Kidney (tissue), 14 donors: ENCODE measurements around the gene ZNF326. TPM values are rescaled to one million over a fixed set of nuclear protein-coding genes. Genes with fewer than 3 reads are reported as not detected.
A peak's percentile ranks its signal among the peaks of the same experiment; 100 is the strongest.
"Not testable (repeated sequence)": the region's sequence is repeated elsewhere in the genome, so short reads cannot be mapped to it uniquely, and the experiment has no call there.

Experiments
- DNase-seq, 5 donors: peaks; one replicate each; pipeline ENCODE4 v3.0.0-alpha.2; 2013 to 2020
- FAIRE-seq: peaks from 2 replicates; lab custom pipeline; 2012; peaks lifted over from hg19 to GRCh38; lab: Jason Lieb, UNC
- H3K27ac ChIP-seq, 2 donors: one replicate each; pipeline ENCODE4 v1.7.0; 2013; ENCODE audit warnings: low read depth in 2 of 2, low read length in 2 of 2, inconsistent platforms in 1 of 2
- H3K27me3 ChIP-seq: one replicate; pipeline ENCODE4 v1.7.1; 2013; ENCODE audit warnings: low read length, inconsistent platforms; ENCODE audit not compliant: control insufficient read depth, insufficient read depth
- H3K36me3 ChIP-seq, 3 donors: one replicate each; pipeline versions ENCODE4 v1.7.0 to v1.7.1; 2013; ENCODE audit warnings: low read length in 3 of 3, control low read depth in 1 of 3, inconsistent platforms in 1 of 3; ENCODE audit not compliant: insufficient read depth in 3 of 3, control insufficient read depth in 2 of 3
- H3K4me1 ChIP-seq, 3 donors: one replicate each; pipeline versions ENCODE4 v1.7.0 to v1.7.1; 2013; ENCODE audit warnings: low read length in 3 of 3, inconsistent platforms in 1 of 3, low read depth in 1 of 3; ENCODE audit not compliant: control insufficient read depth in 2 of 3, insufficient read depth in 2 of 3
- H3K4me3 ChIP-seq, 3 donors: one replicate each; pipeline versions ENCODE4 v1.7.0 to v1.8.1; 2013; ENCODE audit warnings: low read length in 3 of 3, control low read depth in 1 of 3, inconsistent platforms in 1 of 3
- H3K9ac ChIP-seq, 3 donors: one replicate each; pipeline versions ENCODE4 v1.7.0 to v1.7.1; 2013; ENCODE audit warnings: low read length in 3 of 3, control low read depth in 1 of 3, inconsistent platforms in 1 of 3
- H3K9me3 ChIP-seq, 3 donors: one replicate each; pipeline versions ENCODE4 v1.7.0 to v1.7.1; 2013; ENCODE audit warnings: low read length in 3 of 3, control low read depth in 1 of 3, inconsistent platforms in 1 of 3; ENCODE audit not compliant: control insufficient read depth in 2 of 3, insufficient read depth in 1 of 3
- intact Hi-C: fragments of 100-400 bp; cut with DNase I; formaldehyde crosslinking; loops from one replicate; pipeline ENCODE4 v1.11.1; 2022
- polyA plus RNA-seq: library from polyadenylated mRNA; stranded (reverse); fragments of 350-450 nt; fragmentation: Illumina TruSeq; extraction: RNeasy Lipid Tissue Mini Kit (QIAGEN cat#74804); gene quantifications from one replicate; pipeline ENCODE4 v1.2.3, GENCODE V29; 2014; ENCODE audit warnings: low read depth, low replicate concordance; ENCODE audit not compliant: insufficient read depth
- total RNA-seq: library from RNA; stranded (reverse); fragmentation: NEBNext Ultra II Directional; extraction: Animal tissue kit (Norgen Biotek cat#: 25700); gene quantifications from one replicate; pipeline ENCODE4 v1.2.1, GENCODE V29; 2021
- TF ChIP-seq, protein P1 (sequence below): IDR thresholded peaks from 3 replicates; pipeline ENCODE4 v1.5.1; 2012; ENCODE audit warnings: mild to moderate bottlenecking, moderate library complexity, borderline replicate concordance; ENCODE audit not compliant: insufficient read depth; ENCODE audit errors: extremely low read depth
- donor health status: control.
- donor health status: control.
- donor health status: control.
- donor health status: control.
- donor health status: control.
- donor health status: DM: yes; HTN: yes; CAD: no.
- donor health status: Normal renal cell carcinoma (clear cell type).

The ZNF326 gene
- total and polyA plus RNA-seq, 2 donors from 2014 or later, result 10.6 to 25.6 TPM

GRCh38 chr1:89995598-89996449 is 914 bp downstream of the ZNF326 start:
- Histone ChIP-seq H3K9ac (peak overlapping the region; percentile 75 to 85 (median 80)), H3K9me3 (no peaks in the 10 kb centered on the region), H3K4me1 (peaks cover 0 to 7% (median 0%) of the 10 kb centered on the region in 3 donors), H3K27me3 (no peaks in the 10 kb centered on the region), H3K36me3 (no peaks in the 10 kb centered on the region), H3K27ac (peak overlapping the region; percentile 96), H3K4me3 (peak overlapping the region; percentile 79 to 87 (median 84))
- TF ChIP-seq, protein P1, sequence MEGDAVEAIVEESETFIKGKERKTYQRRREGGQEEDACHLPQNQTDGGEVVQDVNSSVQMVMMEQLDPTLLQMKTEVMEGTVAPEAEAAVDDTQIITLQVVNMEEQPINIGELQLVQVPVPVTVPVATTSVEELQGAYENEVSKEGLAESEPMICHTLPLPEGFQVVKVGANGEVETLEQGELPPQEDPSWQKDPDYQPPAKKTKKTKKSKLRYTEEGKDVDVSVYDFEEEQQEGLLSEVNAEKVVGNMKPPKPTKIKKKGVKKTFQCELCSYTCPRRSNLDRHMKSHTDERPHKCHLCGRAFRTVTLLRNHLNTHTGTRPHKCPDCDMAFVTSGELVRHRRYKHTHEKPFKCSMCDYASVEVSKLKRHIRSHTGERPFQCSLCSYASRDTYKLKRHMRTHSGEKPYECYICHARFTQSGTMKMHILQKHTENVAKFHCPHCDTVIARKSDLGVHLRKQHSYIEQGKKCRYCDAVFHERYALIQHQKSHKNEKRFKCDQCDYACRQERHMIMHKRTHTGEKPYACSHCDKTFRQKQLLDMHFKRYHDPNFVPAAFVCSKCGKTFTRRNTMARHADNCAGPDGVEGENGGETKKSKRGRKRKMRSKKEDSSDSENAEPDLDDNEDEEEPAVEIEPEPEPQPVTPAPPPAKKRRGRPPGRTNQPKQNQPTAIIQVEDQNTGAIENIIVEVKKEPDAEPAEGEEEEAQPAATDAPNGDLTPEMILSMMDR, result no peak
- DNase-seq, result peak in 2 of 5 donors; percentile 31 to 79
- intact Hi-C loops, result no loop called here
- no peak for FAIRE-seq

- peaks cover 0 to 7% (median 0%) of the 10 kb centered on the region in 3 donors for H3K4me1 ChIP-seq
- no peak for DNase-seq
- H3K27ac ChIP-seq, result no peak overlapping the region
- TF ChIP-seq, protein P1, result no peak
- no peaks in the 10 kb centered on the region for H3K9me3 ChIP-seq
- intact Hi-C loops, result no loop called here
- peak overlapping the region in 2 of 3 donors; percentile 80 to 85 for H3K9ac ChIP-seq
- FAIRE-seq, result no peak
- no peaks in the 10 kb centered on the region for H3K36me3 ChIP-seq
- H3K4me3 ChIP-seq, result peak overlapping the region; percentile 79 to 87 (median 84)
- H3K27me3 ChIP-seq, result no peaks in the 10 kb centered on the region
Measured at GRCh38 chr1:89996450-89997110, 1.7 kb downstream of the ZNF326 start.

DNA sequence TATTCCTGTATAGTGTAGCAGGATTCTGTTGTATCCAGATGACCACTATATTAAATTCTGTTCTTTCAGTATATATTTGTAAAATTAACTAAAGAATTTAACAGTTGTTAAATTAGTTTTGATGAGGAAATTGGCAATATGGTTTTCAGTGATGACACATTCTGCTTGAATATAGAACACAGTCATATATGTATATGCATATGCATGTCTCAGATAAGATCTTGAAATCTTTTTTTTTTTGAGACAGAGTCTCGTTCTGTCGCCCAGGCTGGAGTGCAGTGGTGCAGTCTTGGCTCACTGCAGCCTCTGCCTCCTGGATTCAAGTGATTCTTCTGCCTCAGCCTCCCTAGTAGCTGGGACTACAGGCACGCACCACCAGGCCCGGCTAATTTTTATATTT is 2.2 kb downstream of the ZNF326 start:
- DNase-seq, H3K27ac ChIP-seq, H3K9me3 ChIP-seq, intact Hi-C loops, H3K36me3 ChIP-seq, FAIRE-seq, H3K4me1 ChIP-seq, H3K27me3 ChIP-seq: not testable (repeated sequence)
- Histone ChIP-seq H3K9ac (peak overlapping the region in 1 of 3 donors; percentile 32), H3K4me3 (peak overlapping the region in 2 of 3 donors; percentile 29 to 79)

- H3K9ac ChIP-seq, result no peak overlapping the region
- H3K4me3 ChIP-seq, result no peak overlapping the region
- H3K9me3 ChIP-seq, result no peaks in the 10 kb centered on the region
- no peaks in the 10 kb centered on the region for H3K27me3 ChIP-seq
- TF ChIP-seq, protein P1, result no peak
- no peak overlapping the region for H3K27ac ChIP-seq
- DNase-seq (no peak), FAIRE-seq (no peak)
- intact Hi-C loops, result no loop called here
- peaks cover 0 to 7% (median 0%) of the 10 kb centered on the region in 3 donors for H3K4me1 ChIP-seq
- no peaks in the 10 kb centered on the region for H3K36me3 ChIP-seq
Measured at GRCh38 chr1:89998306-89998705, 3.4 kb downstream of the ZNF326 start.
